Measurements from ENCODE around the gene VMAC. TPM values are rescaled to one million over a fixed set of nuclear protein-coding genes. Genes with fewer than 3 reads are reported as not detected.
A peak's percentile ranks its signal among the peaks of the same experiment; 100 is the strongest.
"Not testable (repeated sequence)": the region's sequence is repeated elsewhere in the genome, so short reads cannot be mapped to it uniquely, and the experiment has no call there.

VMAC gene
- 1 to 10 TPM in 11 of 12 donors, not detected in 1; 2.1 to 6.3 (median 4.0) TPM for polyA plus RNA-seq (ENCODE audit: insufficient read length in 12 of 12)
- long read RNA-seq, donor 1, partial matches to known transcripts, result 0 of 3 reads
- long read RNA-seq, donor 1, other reads (novel, unspliced or antisense), result 0 of 3 reads
- long read RNA-seq, donor 2, partial matches to known transcripts, result 0 of 1 reads
- long read RNA-seq, donor 2, other reads (novel, unspliced or antisense), result 0 of 1 reads
- long read RNA-seq, donor 3, partial matches to known transcripts, result 0 of 4 reads
- long read RNA-seq, donor 3, other reads (novel, unspliced or antisense), result 0 of 4 reads
- long read RNA-seq, donor 4, result 0 reads
- long read RNA-seq, donor 5, partial matches to known transcripts, result 0 of 4 reads
- long read RNA-seq, donor 5, other reads (novel, unspliced or antisense), result 0 of 4 reads
- long read RNA-seq, donor 6, partial matches to known transcripts, result 0 of 1 reads
- long read RNA-seq, donor 6, other reads (novel, unspliced or antisense), result 0 of 1 reads
- long read RNA-seq, donor 7, partial matches to known transcripts, result 0 of 4 reads
- long read RNA-seq, donor 7, other reads (novel, unspliced or antisense), result 0 of 4 reads
- long read RNA-seq, donor 8, result 0 reads
- long read RNA-seq, donor 9, partial matches to known transcripts, result 0 of 2 reads
- long read RNA-seq, donor 9, other reads (novel, unspliced or antisense), result 0 of 2 reads
- long read RNA-seq, donor 10, partial matches to known transcripts, result 0 of 2 reads
- long read RNA-seq, donor 10, other reads (novel, unspliced or antisense), result 0 of 2 reads
- long read RNA-seq, donor 11, partial matches to known transcripts, result 0 of 1 reads
- long read RNA-seq, donor 11, other reads (novel, unspliced or antisense), result 0 of 1 reads

GRCh38 chr19:5904352-5905113, at the start of gene VMAC:
Gene VMAC, plus strand, starts transcription at chr19:5904872. Its CDS starts 19 bp downstream, at chr19:5904891.
- DNase-seq, result peak; percentile 99

GRCh38 chr19:5855151-5855550, 49.5 kb upstream of the VMAC start:
- DNase-seq, result not testable (repeated sequence)

DNA sequence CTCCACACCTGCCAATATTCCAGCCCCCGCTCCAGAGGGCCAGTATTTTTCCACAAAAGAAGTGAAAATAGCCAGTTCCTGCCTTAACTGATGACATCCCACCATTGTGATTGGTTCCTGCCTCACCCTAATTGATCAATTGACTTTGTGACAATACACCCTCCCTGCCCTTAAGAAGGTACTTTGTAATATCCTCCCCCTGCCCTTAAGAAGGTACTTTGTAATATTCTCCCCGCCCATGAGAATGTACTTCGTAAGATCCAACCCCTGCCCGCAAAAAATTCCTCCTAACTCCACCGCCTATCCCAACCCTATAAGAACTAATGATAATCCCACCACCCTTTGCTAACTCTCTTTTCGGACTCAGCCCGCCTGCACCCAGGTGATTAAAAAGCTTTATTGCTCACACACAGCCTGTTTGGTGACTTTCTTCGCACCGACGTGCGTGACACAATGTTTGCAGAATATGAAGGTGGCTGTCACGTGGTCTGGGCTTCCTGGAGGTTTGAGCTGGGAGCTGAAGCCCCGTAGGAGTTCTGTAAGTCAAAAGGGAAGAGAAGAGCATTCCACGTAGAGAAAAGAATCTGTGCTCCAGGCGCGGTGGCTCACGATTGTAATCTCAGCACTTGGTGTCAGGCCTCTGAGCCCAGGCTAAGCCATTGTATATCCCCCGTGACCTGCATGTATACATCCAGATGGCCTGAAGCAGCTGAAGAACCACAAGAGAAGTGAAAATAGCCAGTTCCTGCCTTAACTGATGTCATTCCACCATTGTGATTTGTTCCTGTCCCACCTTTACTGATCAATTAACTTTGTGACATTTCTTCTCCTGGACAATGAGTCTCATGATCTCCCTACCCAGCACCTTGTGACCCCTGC, 47.2 kb upstream of the VMAC start:
- no peak for DNase-seq

- no peak for DNase-seq
Measured at GRCh38 chr19:5863030-5863665, 41.5 kb upstream of the VMAC start.

GRCh38 chr19:5864013-5864720, 40.5 kb upstream of the VMAC start:
- no peak for DNase-seq

- DNase-seq, result no peak
Measured at GRCh38 chr19:5864725-5865486, 39.8 kb upstream of the VMAC start.

- DNase-seq, result no peak
Measured at GRCh38 chr19:5865772-5866171, 38.9 kb upstream of the VMAC start.

DNA sequence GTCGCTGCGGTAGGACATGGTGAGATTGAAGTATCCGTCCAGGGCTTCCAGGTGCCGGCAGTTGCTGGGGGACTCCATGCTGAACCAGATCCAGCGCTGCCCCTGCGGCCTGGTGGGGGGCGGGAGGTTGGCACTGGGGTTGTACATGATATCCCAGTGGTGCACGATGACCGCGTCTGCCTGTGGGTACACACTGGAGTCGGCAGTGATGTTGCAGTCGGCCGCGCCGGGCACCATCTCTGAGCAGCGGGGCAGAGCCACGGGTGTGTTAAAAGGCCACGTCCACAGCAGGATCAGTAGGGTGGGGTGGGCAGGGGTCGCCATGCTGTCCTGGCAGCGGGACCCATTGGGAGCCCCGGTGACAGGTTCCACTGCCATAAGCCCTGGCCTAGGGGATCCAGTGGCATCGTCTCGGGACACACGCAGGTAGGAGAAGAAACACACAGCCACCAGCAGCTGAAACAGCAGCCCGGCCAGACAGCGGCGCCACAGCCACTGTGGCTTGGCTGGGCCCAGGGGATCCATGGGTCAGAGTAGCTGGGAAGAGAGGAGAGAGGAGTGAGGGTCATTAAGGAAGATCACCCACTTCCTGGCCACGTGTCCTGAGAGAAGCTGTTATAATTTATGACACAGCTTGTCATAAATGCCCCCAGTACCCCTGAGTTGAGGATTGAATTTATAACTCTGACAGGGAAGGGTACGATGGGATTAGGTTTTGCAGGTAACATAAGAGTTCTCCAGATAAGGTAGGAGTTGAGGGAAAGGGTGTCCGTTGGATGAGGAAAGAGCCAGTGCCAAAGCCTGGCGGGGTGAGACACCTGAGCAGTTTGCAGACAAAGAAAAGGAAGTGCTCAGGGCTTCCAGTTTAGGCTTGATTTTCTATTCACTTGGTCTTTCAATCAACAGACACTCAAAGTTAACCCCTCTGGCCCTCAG, 37.2 kb upstream of the VMAC start:
- DNase-seq, result no peak

DNA sequence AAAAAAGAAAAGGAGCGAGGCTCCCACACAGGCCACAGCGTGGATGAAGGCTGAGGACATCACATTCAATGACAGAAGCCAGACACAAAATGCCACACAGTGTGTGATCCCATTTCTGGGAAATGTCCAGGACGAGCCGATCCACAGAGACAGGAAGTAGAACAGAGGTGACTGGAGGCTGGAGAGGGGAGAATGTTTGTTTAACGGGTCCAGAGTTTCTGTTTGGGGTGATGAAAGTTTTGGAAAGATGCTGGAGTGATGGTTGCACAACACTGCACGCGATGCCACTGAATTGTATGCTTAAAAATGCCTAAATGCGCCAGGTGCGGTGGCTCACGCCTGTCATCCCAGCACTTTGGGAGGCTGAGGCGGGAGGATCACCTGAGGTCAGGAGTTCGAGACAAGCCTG, 33.7 kb upstream of the VMAC start:
- no peak for DNase-seq

GRCh38 chr19:5873617-5874199, 31.0 kb upstream of the VMAC start:
- no peak for DNase-seq

- not testable (repeated sequence) for DNase-seq
Measured at GRCh38 chr19:5874496-5874895, 30.2 kb upstream of the VMAC start.

GRCh38 chr19:5877427-5877826, 27.2 kb upstream of the VMAC start:
- DNase-seq, result no peak

GRCh38 chr19:5877882-5878281, 26.8 kb upstream of the VMAC start:
- DNase-seq, result no peak

DNA sequence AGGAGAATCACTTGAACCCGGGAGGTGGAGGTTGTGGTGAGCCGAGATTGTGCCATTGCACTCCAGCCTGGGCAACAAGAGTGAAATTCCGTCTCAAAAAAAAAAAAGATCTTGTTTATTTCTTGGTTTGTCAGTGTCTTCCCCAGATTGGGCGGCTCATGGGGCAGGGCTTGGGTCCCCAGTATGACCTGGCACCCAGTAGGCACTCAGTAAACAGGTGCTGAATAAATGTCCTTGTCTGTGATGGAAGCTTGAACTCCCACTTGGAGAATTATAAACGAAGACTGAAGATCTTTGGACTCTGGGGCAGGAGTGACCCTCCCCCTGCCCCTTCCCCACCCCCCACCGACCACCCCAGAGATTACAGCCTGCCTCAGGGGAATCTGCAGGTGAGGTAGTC, 24.5 kb upstream of the VMAC start:
- DNase-seq, result no peak

DNA sequence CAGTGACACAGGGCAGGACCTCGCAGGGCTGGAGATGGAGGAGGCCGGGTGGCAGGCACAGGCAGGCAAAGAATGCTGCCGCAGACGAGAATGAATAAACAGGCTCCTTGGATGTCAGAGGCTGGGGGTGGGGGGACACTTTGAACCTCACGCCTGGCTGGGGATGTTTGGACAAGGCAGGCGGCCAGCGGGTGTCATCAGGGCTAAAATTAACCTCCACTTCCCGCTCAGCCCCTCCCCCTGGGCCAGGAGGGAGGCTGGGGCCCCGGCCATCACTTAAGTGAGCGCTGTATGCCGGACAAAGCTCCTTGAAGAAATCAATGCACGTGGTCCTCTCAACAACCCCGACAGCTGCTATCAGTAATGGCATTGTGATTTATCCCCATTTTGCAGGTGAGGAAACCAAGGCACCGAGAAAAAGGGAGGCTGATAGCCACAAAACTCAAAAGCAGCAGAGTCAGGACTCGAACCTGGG, 24.0 kb upstream of the VMAC start:
- peak; percentile 75 for DNase-seq

GRCh38 chr19:5881543-5882299, 23.0 kb upstream of the VMAC start:
- no peak for DNase-seq
